ENCODE measurements around the gene LIPT1. TPM values are rescaled to one million over a fixed set of nuclear protein-coding genes. Genes with fewer than 3 reads are reported as not detected.

The LIPT1 gene
- total RNA-seq (10.3 TPM), polyA plus RNA-seq (ENCODE audit: insufficient read depth, low read depth, low replicate concordance) (12.2 TPM)
- long read RNA-seq, donor 1, partial matches to known transcripts: 0 of 2 reads
- long read RNA-seq, donor 1, other reads (novel, unspliced or antisense): 0 of 2 reads
- long read RNA-seq, donor 2, partial matches to known transcripts: 0 of 1 reads
- long read RNA-seq, donor 2, other reads (novel, unspliced or antisense): 0 of 1 reads
- long read RNA-seq, donor 3, partial matches to known transcripts: 0 of 5 reads
- long read RNA-seq, donor 3, other reads (novel, unspliced or antisense): 0 of 5 reads
- long read RNA-seq, donor 4, partial matches to known transcripts: 0 of 2 reads
- long read RNA-seq, donor 4, other reads (novel, unspliced or antisense): 0 of 2 reads
- long read RNA-seq, donor 5, partial matches to known transcripts: 0 of 2 reads
- long read RNA-seq, donor 5, other reads (novel, unspliced or antisense): 0 of 2 reads
- long read RNA-seq, donor 6, partial matches to known transcripts: 0 of 7 reads
- long read RNA-seq, donor 6, other reads (novel, unspliced or antisense): 0 of 7 reads
- long read RNA-seq, donor 7, partial matches to known transcripts: 0 of 3 reads
- long read RNA-seq, donor 7, other reads (novel, unspliced or antisense): 0 of 3 reads
- long read RNA-seq, donor 8: 0 reads
- long read RNA-seq, donor 9, partial matches to known transcripts: 0 of 3 reads
- long read RNA-seq, donor 9, other reads (novel, unspliced or antisense): 0 of 3 reads
- long read RNA-seq, donor 10, partial matches to known transcripts: 0 of 4 reads
- long read RNA-seq, donor 10, other reads (novel, unspliced or antisense): 0 of 4 reads

DNA sequence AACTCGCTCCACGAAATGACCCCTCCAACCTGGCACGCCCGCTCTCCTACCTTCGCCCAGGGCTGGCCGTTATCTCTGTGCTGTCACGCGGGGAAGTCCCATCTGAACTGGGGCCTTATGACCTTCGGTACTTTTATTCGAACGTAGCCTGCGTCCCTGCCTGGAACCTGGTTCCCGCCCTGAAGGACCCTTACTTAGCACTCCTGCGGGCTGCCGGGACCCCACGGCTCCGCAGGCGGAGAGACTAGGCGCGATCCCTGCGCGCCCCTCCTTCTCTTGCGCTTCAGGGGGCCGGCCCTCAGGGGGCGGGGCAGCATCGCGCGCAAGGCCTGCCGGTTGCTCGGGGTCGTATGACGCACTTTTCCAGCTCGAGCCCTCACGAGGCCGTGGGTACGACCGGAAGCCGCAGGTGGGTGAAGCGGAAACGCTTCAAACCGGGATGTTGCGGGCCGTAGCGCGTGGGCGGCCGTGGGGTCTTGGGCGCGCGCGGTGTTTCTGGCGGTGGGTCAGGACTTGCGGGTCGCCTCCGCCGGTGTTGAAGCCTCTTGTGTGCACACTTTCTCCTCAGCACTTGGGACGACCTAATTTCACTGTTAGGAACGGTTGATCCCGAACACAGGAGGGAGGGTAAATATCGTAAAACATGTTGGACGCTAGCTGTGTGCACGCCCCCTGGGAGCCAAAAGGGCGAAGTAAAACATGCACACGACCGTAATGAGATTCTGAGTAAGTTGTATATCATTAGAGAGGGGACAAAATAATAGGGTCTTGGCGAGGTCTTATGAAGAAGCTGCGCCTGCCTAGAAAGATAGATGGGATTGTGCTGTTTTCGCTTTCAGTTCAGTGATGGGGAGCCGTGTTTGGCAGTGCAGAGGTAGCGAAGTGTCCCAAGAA is at the start of gene LIPT1, which contains the start of gene TSGA10:
LIPT1 (plus strand) TSS at position 325 of the 894 bp plus-strand sequence. CDS start 6,991 bp downstream, outside the sequence.
TSGA10 (minus strand) TSS at position 300 of the 894 bp plus-strand sequence. CDS start 45,503 bp downstream, outside the sequence.
- H3K9ac ChIP-seq (ENCODE audit: low read length in 3 of 3): peak within 1 kb of the TSS; percentile 89 to 99 (median 96)
- TF ChIP-seq, protein P1, sequence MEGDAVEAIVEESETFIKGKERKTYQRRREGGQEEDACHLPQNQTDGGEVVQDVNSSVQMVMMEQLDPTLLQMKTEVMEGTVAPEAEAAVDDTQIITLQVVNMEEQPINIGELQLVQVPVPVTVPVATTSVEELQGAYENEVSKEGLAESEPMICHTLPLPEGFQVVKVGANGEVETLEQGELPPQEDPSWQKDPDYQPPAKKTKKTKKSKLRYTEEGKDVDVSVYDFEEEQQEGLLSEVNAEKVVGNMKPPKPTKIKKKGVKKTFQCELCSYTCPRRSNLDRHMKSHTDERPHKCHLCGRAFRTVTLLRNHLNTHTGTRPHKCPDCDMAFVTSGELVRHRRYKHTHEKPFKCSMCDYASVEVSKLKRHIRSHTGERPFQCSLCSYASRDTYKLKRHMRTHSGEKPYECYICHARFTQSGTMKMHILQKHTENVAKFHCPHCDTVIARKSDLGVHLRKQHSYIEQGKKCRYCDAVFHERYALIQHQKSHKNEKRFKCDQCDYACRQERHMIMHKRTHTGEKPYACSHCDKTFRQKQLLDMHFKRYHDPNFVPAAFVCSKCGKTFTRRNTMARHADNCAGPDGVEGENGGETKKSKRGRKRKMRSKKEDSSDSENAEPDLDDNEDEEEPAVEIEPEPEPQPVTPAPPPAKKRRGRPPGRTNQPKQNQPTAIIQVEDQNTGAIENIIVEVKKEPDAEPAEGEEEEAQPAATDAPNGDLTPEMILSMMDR (IDR thresholded peaks at IDR 0.05; ENCODE audit: borderline replicate concordance, extremely low read depth, insufficient read depth): no peak
- intact Hi-C loops (cut with DNase I): no loop called here
- DNase-seq (peak; percentile 94 to 98 (median 97)), FAIRE-seq (no peak)
- H3K27me3 ChIP-seq (ENCODE audit: control insufficient read depth, insufficient read depth, low read length): no peaks in the 10 kb centered on the region
- H3K27ac ChIP-seq (ENCODE audit: low read depth in 2 of 2, low read length in 2 of 2): peak within 1 kb of the TSS; percentile 95 to 97
- H3K4me3 ChIP-seq (ENCODE audit: low read length in 3 of 3): peak within 1 kb of the TSS; percentile 92 to 97 (median 95)
- H3K9me3 ChIP-seq (ENCODE audit: control insufficient read depth in 2 of 3, insufficient read depth in 1 of 3, low read length in 3 of 3): no peaks in the 10 kb centered on the region
- H3K36me3 ChIP-seq (ENCODE audit: control insufficient read depth in 2 of 3, insufficient read depth in 3 of 3, low read length in 3 of 3): peaks cover 0 to 3% (median 0%) of the 10 kb centered on the region in 3 donors
- H3K4me1 ChIP-seq (ENCODE audit: control insufficient read depth in 2 of 3, insufficient read depth in 2 of 3, low read depth in 1 of 3, low read length in 3 of 3): peaks cover 0 to 13% (median 6%) of the 10 kb centered on the region in 3 donors

DNA sequence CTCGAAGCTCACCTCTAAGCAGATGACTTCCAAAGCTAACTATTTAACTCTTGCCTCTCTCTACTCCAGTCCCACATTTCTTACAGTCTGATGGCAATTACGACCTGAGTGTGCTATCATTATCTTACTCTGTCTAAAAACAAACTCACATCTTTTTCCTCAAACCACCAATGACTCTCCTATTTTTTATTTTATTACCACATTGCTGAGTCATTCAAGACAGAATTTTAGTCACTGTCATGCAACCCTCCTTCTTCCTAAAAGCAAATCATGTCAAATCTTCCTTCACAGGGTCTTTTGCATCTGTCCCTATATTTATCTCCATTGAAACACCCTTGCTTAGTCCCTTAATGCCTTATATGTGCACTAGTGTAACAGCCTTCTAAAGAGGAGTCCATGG is 47.9 kb upstream of the LIPT1 start:
- Histone ChIP-seq H3K27ac (ENCODE audit: low read depth in 2 of 2, low read length in 2 of 2) (no peak overlapping the region), H3K4me3 (ENCODE audit: low read length in 3 of 3) (no peak overlapping the region), H3K9ac (ENCODE audit: low read length in 3 of 3) (no peak overlapping the region), H3K36me3 (ENCODE audit: control insufficient read depth in 2 of 3, insufficient read depth in 3 of 3, low read length in 3 of 3) (no peaks in the 10 kb centered on the region), H3K4me1 (ENCODE audit: control insufficient read depth in 2 of 3, insufficient read depth in 2 of 3, low read depth in 1 of 3, low read length in 3 of 3) (no peaks in the 10 kb centered on the region), H3K27me3 (ENCODE audit: control insufficient read depth, insufficient read depth, low read length) (no peaks in the 10 kb centered on the region), H3K9me3 (ENCODE audit: control insufficient read depth in 2 of 3, insufficient read depth in 1 of 3, low read length in 3 of 3) (no peaks in the 10 kb centered on the region)
- FAIRE-seq (no peak), DNase-seq (no peak)
- intact Hi-C loops (cut with DNase I): no loop called here
- TF ChIP-seq, protein P1 (IDR thresholded peaks at IDR 0.05; ENCODE audit: borderline replicate concordance, extremely low read depth, insufficient read depth): no peak

DNA sequence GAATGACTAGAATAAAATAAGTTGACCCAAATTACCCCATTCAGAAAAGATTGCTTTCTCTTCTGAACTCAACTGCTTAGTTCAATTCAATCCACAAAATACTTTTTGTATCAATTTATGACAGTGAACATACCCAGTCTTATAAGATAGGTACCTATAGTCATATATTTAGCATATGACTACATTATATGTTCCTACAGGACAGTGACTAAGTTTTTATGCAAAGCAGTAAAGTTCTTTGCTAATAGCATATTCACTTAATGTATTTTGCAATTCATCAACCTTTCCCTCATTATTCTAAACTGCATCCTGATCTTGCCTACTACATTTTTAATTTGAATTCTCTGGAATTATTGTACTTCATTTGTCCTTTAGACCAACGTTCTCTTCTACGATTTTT is 43.5 kb upstream of the LIPT1 start:
- no peak for FAIRE-seq
- H3K4me1 ChIP-seq (ENCODE audit: control insufficient read depth in 2 of 3, insufficient read depth in 2 of 3, low read depth in 1 of 3, low read length in 3 of 3): no peaks in the 10 kb centered on the region
- H3K9me3 ChIP-seq (ENCODE audit: control insufficient read depth in 2 of 3, insufficient read depth in 1 of 3, low read length in 3 of 3): no peaks in the 10 kb centered on the region
- DNase-seq: no peak
- H3K36me3 ChIP-seq (ENCODE audit: control insufficient read depth in 2 of 3, insufficient read depth in 3 of 3, low read length in 3 of 3): no peaks in the 10 kb centered on the region
- H3K9ac ChIP-seq (ENCODE audit: low read length in 3 of 3): no peak overlapping the region
- intact Hi-C loops (cut with DNase I): no loop called here
- no peak overlapping the region for H3K27ac ChIP-seq (ENCODE audit: low read depth in 2 of 2, low read length in 2 of 2)
- no peaks in the 10 kb centered on the region for H3K27me3 ChIP-seq (ENCODE audit: control insufficient read depth, insufficient read depth, low read length)
- no peak overlapping the region for H3K4me3 ChIP-seq (ENCODE audit: low read length in 3 of 3)
- TF ChIP-seq, protein P1 (IDR thresholded peaks at IDR 0.05; ENCODE audit: borderline replicate concordance, extremely low read depth, insufficient read depth): no peak

All from kidney (tissue), 22 donors.